Retinal pigment epithelial cell (primary cell): ENCODE data around the gene CAMKMT.

Experiments
- DNase-seq: peaks from one replicate; pipeline ENCODE4 v3.0.0-alpha.2; 2010; ENCODE audit warnings: low read depth
- H3K4me3 ChIP-seq: 2 replicates; pipeline ENCODE4 v1.5.1; 2011; ENCODE audit warnings: mild to moderate bottlenecking, low read length, control low read depth, moderate library complexity
- CTCF ChIP-seq: conservative IDR thresholded peaks from 2 replicates; pipeline ENCODE4 v1.5.1; 2011; ENCODE audit warnings: low read depth, low read length, control low read depth, inconsistent platforms

CAMKMT gene

GRCh38 chr2:44759823-44760222, 398.1 kb downstream of the CAMKMT start:
- DNase-seq: no peak
- H3K4me3 ChIP-seq: no peak overlapping the region
- no peak for TF ChIP-seq CTCF

GRCh38 chr2:44763275-44763782, 401.6 kb downstream of the CAMKMT start:
- no peak overlapping the region for H3K4me3 ChIP-seq
- DNase-seq: no peak
- TF ChIP-seq CTCF: no peak

GRCh38 chr2:44766220-44766619, 404.5 kb downstream of the CAMKMT start:
- no peak for TF ChIP-seq CTCF
- H3K4me3 ChIP-seq: no peak overlapping the region
- DNase-seq: no peak

GRCh38 chr2:44766777-44767176, 405.0 kb downstream of the CAMKMT start:
- TF ChIP-seq CTCF: no peak
- no peak for DNase-seq
- H3K4me3 ChIP-seq: no peak overlapping the region

- DNase-seq: no peak
- TF ChIP-seq CTCF: no peak
- H3K4me3 ChIP-seq: no peak overlapping the region
Measured at GRCh38 chr2:44767691-44768090, 405.9 kb downstream of the CAMKMT start.

GRCh38 chr2:44768438-44769236, 406.9 kb downstream of the CAMKMT start:
- TF ChIP-seq CTCF: no peak
- peak overlapping the region; percentile 41 for H3K4me3 ChIP-seq
- DNase-seq: peak; percentile 80
